GM12865 (cell line): Measurements from ENCODE around the gene ZSWIM8.

Experiments used
- DNase-seq: peaks from one replicate; pipeline ENCODE4 v3.0.0; 2010; ENCODE audit warnings: low read depth
- H3K4me3 ChIP-seq: 2 replicates; pipeline ENCODE4 v1.5.1; 2011; ENCODE audit warnings: mild to moderate bottlenecking, low read depth, low read length, control low read depth
- TF ChIP-seq, protein P1 (sequence below): IDR thresholded peaks from 2 replicates; pipeline ENCODE4 v1.5.1; 2011; ENCODE audit warnings: low read length, control low read depth, low read depth, inconsistent platforms; ENCODE audit not compliant: insufficient read depth; ENCODE audit errors: missing control alignments

Gene ZSWIM8

DNA sequence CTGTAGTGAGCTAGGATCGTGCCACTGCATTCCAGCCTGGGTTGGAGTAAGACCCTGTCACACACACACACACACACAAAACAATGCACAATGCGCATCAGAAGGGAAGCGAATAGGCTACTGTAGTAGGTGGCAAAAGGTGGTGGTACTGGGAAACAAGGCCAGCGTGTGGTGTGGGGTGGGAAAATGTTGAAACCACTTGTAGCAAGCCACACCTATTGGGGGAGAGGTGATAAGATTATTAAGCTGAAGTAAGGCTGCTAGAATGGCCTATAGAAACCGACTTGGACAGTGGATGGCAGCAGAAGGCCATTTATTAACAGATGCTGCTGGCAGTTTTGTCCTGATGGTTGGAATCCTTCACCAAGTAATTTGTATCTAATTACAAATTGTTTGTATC is 10.8 kb upstream of the ZSWIM8 start:
- DNase-seq = peak; percentile 40
- TF ChIP-seq, protein P1, sequence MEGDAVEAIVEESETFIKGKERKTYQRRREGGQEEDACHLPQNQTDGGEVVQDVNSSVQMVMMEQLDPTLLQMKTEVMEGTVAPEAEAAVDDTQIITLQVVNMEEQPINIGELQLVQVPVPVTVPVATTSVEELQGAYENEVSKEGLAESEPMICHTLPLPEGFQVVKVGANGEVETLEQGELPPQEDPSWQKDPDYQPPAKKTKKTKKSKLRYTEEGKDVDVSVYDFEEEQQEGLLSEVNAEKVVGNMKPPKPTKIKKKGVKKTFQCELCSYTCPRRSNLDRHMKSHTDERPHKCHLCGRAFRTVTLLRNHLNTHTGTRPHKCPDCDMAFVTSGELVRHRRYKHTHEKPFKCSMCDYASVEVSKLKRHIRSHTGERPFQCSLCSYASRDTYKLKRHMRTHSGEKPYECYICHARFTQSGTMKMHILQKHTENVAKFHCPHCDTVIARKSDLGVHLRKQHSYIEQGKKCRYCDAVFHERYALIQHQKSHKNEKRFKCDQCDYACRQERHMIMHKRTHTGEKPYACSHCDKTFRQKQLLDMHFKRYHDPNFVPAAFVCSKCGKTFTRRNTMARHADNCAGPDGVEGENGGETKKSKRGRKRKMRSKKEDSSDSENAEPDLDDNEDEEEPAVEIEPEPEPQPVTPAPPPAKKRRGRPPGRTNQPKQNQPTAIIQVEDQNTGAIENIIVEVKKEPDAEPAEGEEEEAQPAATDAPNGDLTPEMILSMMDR = no peak
- H3K4me3 ChIP-seq = peak overlapping the region; percentile 72

DNA sequence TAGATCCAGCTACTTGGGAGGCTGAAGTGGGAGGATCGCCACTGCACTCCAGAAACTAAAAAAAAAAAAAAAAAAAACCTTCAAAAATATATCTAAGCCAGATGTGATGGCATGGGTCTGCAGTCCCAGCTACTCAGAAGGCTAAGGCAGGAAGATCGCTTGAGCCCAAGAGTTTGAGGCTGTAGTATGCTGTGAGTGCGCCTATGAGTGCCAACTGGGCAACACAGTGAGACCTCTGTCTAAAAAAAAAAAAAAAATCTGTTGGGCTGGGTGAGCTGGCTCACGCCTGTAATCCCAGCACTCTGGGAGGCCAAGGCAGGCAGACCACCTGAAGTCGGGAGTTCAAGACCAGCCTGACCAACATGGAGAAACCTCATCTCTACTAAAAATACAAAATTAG is 6.4 kb upstream of the ZSWIM8 start:
- no peak overlapping the region for H3K4me3 ChIP-seq
- TF ChIP-seq, protein P1 = no peak
- DNase-seq = no peak

DNA sequence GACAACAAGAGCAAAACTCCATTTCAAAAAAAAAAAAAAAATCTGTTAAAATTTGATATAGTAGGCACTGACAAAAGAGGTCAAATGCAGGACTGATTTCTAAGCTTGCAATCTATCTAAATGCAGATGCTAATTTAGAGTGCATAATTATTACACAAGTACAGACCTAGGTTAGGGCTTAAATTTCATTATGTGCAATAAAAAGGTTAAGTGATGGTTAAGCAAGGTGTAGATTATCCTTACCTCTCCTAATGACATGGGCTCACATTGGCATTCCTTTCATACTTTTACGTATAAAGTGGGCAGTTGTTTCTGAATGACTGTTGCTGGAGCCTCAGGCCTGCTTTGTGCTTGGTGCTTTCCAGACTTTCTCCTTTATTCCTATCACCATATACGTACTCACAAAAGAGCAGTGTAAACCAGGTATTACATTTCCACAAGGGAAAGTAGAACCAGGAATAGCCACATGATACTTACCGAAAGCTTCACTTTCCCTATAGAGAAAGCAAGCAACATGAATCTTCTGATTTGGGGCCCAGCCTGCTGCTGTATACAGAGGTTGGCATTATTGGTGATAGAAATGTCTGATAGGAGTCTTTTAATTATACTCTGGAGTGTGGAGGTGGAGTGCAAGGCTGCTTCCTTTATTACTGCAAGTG is 5.7 kb upstream of the ZSWIM8 start:
- TF ChIP-seq, protein P1 = no peak
- no peak for DNase-seq
- H3K4me3 ChIP-seq = no peak overlapping the region

DNA sequence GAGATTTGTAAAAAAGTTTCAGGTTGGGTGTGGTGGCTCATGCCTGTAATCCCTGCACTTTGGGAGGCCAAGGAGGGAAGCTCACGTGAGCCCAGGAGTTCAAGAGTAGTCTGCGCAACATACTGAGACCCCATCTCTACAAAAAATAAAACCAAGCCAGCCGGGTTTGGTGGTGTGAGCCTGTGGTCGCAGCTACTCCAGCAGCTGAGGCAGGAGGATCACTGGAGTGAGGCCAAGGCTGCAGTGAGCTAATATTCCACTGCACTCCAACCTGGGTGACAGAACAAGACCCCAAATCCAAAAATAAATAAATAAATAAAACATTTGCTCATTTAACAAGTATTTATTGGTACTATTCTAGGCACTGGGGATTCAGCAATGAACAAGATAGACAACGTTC is 5.1 kb upstream of the ZSWIM8 start:
- TF ChIP-seq, protein P1 = no peak
- no peak for DNase-seq
- peak overlapping the region; percentile 90; the same call in 1 of the 2 replicates for H3K4me3 ChIP-seq

GRCh38 chr10:73780966-73781365 is 4.4 kb upstream of the ZSWIM8 start:
- peak overlapping the region; percentile 90 for H3K4me3 ChIP-seq
- TF ChIP-seq, protein P1 = no peak
- no peak for DNase-seq

- DNase-seq = no peak
- TF ChIP-seq, protein P1 = no peak
Measured at GRCh38 chr10:73781548-73781878, 3.9 kb upstream of the ZSWIM8 start.

More at GRCh38 chr10:73781548-73781878, 3.9 kb upstream of the ZSWIM8 start:
- H3K4me3 ChIP-seq = peak overlapping the region; percentile 90
